Measurements from ENCODE around the gene DIAPH2.

DIAPH2 gene

GRCh38 chrX:97267396-97268181, 582.9 kb downstream of the DIAPH2 start:
- in situ Hi-C loops (cut with MboI; ENCODE audit: low sequenced_read_pairs): no loop called here

DNA sequence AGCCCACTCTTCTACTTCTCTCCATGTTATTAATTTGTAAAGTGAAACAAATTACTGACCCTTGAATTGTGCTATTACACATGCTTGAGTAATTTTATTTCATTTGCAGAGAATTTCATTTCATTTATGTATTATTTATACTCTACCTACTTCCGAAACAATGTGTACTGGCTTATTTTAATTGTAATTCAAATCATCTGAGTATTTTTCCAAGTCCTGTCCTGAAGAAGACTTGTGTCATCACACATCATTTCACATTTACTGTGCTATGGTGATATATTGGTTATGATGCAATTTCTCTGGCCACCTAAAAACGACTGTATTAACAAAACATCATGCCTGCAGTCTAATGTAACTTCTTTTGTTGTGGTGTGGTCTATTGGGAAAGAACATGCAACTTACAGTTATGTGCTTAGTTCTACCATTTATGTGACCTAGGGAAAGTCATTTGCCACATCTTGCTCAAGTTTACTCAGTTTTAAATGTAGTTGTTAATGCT, 583.6 kb downstream of the DIAPH2 start:
- in situ Hi-C loops (cut with MboI; ENCODE audit: low sequenced_read_pairs): no loop called here

DNA sequence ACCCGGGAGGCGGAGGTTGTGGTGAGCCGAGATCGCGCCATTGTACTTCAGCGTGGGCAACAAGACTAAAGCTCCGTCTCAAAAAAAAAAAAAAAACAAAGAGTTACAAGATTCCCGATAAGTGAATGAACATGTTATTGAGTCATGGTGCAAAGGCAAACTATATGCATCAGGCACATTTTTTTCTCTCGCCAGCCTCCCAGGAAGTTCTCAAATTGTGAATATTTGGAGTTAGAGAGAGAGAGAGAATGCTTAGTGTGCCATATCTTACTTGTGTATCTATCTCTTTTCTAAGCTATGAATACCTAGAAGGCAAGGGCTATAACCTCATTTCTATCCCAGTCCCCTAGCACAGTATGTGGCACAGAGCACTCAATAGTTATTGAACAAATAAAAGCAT, 599.9 kb downstream of the DIAPH2 start:
- in situ Hi-C loops (cut with MboI; ENCODE audit: low sequenced_read_pairs): no loop called here

DNA sequence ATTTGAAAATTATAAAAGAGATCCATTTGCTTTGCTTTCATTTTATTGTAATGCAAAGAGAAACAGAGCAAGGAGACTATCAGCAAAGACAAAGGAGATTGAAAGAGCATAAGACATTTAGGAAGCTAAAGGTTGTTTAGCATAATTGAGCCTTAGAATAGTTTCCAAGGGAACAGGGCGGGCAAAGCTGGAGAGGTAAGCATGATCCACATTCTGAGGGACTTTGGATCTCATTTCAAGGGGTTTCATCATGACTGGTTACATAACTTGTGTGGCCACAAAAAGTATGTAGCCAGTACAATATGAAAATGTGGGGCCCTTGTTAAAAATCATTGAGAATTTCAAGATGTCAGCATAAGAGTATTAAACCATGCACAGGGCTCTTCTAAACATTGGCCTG, 605.6 kb downstream of the DIAPH2 start:
- in situ Hi-C loops (cut with MboI; ENCODE audit: low sequenced_read_pairs): no loop called here

- in situ Hi-C loops (cut with MboI; ENCODE audit: low sequenced_read_pairs): no loop called here
Measured at GRCh38 chrX:97294041-97294440, 609.4 kb downstream of the DIAPH2 start.

DNA sequence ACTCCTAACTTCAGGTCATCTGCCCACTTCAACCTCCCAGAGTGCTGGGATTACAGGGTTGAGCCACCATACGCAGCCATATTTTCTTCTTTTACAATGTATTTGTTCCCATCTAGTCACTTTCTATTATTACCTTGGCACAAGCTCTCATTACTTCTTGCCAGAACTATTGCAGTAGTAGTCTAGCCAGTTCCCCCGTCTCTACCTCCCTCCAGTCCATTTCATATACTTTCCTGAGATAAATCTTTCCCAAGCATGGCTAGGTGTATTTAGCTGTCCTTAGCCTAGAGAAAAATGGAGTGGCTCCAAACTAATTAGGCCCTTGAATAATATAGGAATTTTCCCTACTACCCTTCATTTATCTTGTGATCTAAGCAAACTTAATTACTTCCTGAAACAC, 611.3 kb downstream of the DIAPH2 start:
- in situ Hi-C loops (cut with MboI; ENCODE audit: low sequenced_read_pairs): no loop called here

- in situ Hi-C loops (cut with MboI; ENCODE audit: low sequenced_read_pairs): no loop called here
Measured at GRCh38 chrX:97306771-97307470, 622.3 kb downstream of the DIAPH2 start.

- in situ Hi-C loops (cut with MboI; ENCODE audit: low sequenced_read_pairs): no loop called here
Measured at GRCh38 chrX:97308171-97308570, 623.5 kb downstream of the DIAPH2 start.

DNA sequence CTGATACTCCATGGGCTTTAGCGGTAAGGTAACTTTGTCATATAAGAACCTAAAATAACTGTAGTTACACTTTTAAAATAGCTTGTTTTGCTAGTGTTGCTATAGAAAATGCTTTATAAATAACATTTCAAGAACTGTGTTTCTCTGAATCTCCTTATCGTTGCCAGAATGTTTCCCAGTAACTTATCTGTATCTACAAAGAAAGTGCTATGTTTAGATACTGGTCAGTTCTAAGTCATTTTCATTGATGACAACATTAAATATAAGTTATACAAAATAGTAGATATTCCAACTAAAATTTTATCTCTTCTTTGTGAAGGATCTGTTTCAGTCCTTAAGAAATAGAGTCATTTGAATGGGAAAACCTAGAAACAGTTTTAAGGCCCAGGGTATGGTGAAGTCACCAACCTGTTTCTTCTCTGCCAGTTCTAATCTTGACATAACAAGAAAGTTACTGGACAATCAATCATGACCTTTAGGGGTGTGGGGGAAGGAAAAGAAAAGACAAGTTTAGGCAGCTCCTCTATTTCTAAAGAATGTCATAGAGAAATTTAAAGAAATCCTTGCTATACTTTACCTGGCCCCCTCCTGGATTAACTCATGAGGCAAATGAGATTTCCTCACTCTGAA, 625.0 kb downstream of the DIAPH2 start:
- in situ Hi-C loops (cut with MboI; ENCODE audit: low sequenced_read_pairs): no loop called here

DNA sequence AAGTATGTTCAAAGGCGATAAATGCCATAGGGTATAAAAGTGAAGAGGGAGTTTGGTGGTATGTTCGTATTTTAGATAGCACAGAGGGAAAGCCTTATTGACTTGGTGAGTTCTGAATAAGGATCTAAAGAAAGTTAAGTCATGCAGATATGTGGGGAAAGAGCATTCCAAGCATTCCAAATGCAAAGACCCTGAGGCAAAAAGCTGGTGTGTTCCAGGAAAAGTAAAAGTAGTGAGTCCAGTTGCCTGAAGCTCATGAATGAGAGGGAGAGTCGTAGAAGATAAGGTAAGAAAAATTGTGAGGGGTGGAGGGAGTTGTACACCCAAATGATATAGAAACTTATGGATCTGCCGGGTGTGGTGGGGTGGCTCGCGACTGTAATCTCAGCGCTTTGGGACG, 625.7 kb downstream of the DIAPH2 start:
- in situ Hi-C loops (cut with MboI; ENCODE audit: low sequenced_read_pairs): no loop called here

DNA sequence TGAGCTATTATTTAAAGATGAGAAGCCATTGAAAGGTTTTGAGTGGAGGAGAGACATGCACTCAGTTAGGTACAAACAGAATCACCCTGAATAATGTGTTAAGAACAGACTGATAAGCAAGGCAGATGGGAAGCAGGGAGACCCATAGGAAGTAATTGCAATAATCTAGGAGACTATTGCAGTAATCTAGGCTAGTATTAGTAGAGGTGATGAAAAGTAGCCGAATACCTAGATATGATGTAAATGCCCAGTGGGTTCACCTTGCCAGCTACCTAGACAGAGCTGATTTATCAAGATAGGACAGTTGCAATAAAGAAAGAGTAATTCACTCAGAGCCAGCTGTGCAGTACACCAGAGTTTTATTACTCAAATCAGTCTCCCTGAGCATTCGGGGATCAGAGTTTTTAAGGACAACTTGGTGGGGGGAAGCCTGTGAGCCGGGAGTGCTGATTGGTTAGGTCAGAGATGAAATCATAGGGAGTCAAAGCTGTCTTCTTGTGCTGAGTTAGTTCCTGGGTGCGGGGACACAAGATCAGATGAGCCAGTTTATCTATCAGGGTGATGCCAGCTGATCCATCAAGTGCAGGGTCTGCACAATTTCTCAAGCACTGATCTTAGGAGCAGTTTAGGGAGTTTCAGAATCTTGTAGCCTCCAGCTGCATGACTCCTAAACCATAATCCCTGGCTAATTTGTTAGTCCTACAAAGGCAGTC, 626.6 kb downstream of the DIAPH2 start:
- in situ Hi-C loops (cut with MboI; ENCODE audit: low sequenced_read_pairs): no loop called here

DNA sequence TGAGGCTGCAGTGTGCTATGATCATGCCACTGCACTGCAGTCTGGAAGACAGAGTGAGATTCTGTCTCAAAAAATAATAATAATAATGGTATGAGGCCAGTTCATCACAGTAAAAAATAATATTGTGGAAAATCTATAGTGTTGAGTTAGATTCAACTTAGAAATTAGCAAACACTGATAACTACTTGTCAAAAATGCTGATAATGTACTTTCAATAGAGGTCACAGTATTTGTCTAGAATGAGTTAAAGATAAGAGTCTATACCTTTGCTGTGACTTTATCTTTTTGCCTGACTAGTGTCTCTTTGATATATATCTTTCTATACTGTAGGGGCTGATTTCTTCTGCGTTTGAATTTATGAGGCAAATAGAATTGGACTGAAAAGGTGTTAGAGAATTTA, 629.7 kb downstream of the DIAPH2 start:
- in situ Hi-C loops (cut with MboI; ENCODE audit: low sequenced_read_pairs): no loop called here

DNA sequence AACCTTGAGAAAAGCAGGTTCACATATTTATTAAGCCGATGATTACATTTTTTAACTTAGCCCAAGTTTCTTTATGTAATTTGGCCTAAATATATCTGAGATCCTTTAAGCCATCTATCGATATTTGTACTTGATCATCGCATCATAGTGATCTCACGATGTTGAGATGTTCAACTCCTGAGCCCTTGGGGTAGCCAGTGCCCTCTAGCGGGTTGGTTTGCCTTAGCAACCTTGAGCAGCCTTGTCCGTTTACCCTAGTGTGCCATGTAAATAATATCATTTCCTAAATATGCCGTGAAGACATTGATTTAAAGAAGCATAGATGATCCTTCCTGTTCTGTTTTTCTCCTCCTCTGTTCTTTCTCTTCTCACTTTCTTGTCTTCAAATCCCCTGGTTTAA, 631.3 kb downstream of the DIAPH2 start:
- in situ Hi-C loops (cut with MboI; ENCODE audit: low sequenced_read_pairs): no loop called here

DNA sequence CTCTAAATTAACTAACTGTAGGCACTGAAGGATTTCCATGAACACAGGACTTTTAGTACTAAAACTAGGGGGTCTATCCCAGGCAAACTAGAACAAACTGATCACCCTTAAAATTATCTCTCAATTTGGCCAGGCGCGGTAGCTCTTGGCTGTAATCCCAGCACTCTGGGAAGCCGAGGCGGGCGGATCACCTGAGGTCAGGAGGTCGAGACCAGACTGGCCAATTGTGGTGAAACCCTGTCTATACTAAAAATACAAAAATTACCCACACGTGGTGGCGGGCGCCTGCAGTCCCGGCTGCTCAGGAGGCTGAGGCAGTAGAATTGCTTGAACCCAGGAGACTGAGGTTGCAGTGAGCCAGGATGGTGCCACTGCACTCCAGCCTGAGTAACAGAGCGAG, 635.7 kb downstream of the DIAPH2 start:
- in situ Hi-C loops (cut with MboI; ENCODE audit: low sequenced_read_pairs): no loop called here

GRCh38 chrX:97322401-97322800, 637.8 kb downstream of the DIAPH2 start:
- in situ Hi-C loops (cut with MboI; ENCODE audit: low sequenced_read_pairs): no loop called here

- in situ Hi-C loops (cut with MboI; ENCODE audit: low sequenced_read_pairs): no loop called here
Measured at GRCh38 chrX:97326456-97326855, 641.8 kb downstream of the DIAPH2 start.

- in situ Hi-C loops (cut with MboI; ENCODE audit: low sequenced_read_pairs): no loop called here
Measured at GRCh38 chrX:97328853-97329390, 644.3 kb downstream of the DIAPH2 start.

DNA sequence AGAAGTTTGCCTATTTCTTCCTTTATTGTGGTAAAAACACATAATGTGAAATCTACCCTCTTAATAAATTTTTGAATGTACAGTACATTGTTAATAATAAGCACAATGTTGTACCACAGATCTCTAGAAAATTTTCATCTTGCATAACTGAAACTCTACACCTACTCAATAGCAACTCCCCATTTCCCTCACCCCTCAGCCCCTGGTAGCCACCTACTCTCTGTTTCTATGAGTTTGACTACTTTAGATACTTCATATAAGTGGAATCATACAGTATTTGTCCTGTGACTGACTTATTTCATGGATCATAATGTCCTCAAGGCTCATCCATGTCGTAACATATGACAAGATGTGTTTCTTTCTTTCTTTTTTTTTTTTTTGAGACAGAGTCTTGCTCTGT, 645.5 kb downstream of the DIAPH2 start:
- in situ Hi-C loops (cut with MboI; ENCODE audit: low sequenced_read_pairs): no loop called here

DNA sequence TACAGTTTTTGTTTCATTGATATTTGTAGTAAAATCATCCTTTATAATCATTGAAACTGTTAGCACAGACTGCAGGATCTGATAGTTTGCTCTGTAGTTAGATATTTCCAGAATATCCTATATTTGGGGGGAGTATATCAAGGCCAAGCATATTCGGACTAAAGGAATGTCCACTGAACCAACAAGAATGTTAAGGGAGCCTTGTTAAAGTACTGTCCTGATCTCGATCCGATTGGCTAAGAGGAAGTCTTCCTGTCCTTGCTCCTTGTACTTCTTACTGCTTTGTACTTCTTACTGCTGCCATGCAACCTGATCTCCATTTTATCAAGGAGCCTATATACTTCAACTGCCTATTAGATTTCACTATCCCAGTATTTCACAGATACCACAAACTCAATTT, 648.3 kb downstream of the DIAPH2 start:
- in situ Hi-C loops (cut with MboI; ENCODE audit: low sequenced_read_pairs): no loop called here

DNA sequence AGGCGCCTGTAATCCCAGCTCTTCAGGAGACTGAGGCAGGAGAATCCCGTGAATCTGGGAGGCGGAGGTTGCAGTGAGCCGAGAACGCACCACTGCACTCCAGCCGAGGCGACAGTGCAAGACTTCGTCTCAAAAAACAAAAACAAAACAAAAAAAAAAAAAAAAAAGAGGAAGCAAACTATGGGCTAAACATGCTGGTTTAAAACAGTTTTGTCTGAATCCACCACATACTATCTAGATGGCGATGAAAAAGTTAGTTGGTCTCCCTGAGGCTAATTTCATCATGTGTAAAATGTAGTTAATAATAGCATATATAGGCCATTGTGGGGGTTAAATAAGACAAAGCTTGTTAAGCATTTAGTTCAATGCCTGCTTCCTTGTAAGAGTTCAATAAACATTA, 650.2 kb downstream of the DIAPH2 start:
- in situ Hi-C loops (cut with MboI; ENCODE audit: low sequenced_read_pairs): no loop called here

DNA sequence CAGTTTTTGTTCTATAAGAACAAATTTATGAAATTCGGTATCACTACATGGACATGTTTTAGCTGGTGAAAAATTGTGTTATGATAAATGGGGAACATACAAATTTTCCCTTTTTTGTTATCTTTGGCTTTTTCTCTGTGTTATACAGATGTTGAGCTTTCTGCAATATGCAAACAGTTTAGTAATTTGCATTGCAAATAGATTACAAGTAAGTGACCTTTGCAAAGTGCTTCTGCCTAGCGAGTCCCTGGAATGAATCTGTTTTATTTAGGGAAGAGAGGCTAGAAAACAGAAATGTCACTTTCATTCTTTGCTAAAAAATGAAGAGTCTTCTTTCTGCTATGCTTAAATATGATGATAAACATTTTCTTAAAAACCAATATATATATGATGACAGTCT, 660.1 kb downstream of the DIAPH2 start:
- in situ Hi-C loops (cut with MboI; ENCODE audit: low sequenced_read_pairs): no loop called here
